ENCODE results near the gene FUOM. TPM values are rescaled to one million over a fixed set of nuclear protein-coding genes. Genes with fewer than 3 reads are reported as not detected.

FUOM gene
- total and polyA plus RNA-seq, 9 of the 15 experiments (the other 6 are each of a cell fraction or from before 2014, with no cell fraction given) = 1.8 to 96.1 (median 27.0) TPM

- no peak for TF ChIP-seq CREB3L1 (IDR thresholded peaks at IDR 0.05; ENCODE audit: borderline replicate concordance, low read depth)
- TF ChIP-seq ZNF780A (CRISPR knock-in tag; IDR thresholded peaks at IDR 0.05) = no peak
- no peak for TF ChIP-seq NFIX (CRISPR knock-in tag; IDR thresholded peaks at IDR 0.05; ENCODE audit: low read depth)
- TF ChIP-seq TAF7 (tag; IDR thresholded peaks at IDR 0.05) = no peak
- no peak for TF ChIP-seq NCOA6 (IDR thresholded peaks at IDR 0.05)
- TF ChIP-seq FOXA1 (IDR thresholded peaks at IDR 0.05; ENCODE audit: borderline replicate concordance) = no peak
- no peak for TF ChIP-seq MNT (conservative IDR thresholded peaks at IDR 0.05)
- no peak for TF ChIP-seq KAT7 (CRISPR knock-in tag; IDR thresholded peaks at IDR 0.05; ENCODE audit: borderline replicate concordance)
These were observed 24.7 kb downstream of the FUOM start (continued) for GRCh38 chr10:133332936-133333699.

All from K562 (cell line).